Chondrocyte (in vitro differentiated cells): ENCODE results near the gene ETHE1. TPM values are rescaled to one million over a fixed set of nuclear protein-coding genes. Genes with fewer than 3 reads are reported as not detected.

Source experiments
- DNase-seq: peaks from one replicate; pipeline ENCODE4 v3.0.0; 2021; ENCODE audit warnings: mixed read lengths, low spot score
- H3K27ac Mint-ChIP-seq: one replicate; pipeline ENCODE4 v1.8.0; 2021; ENCODE audit warnings: mild to moderate bottlenecking, moderate library complexity, mixed read lengths; ENCODE audit not compliant: unreplicated experiment
- H3K27me3 Mint-ChIP-seq: 2 replicates; pipeline ENCODE4 v1.8.0; 2021; ENCODE audit warnings: low read depth, mixed read lengths
- H3K36me3 Mint-ChIP-seq: 2 replicates; pipeline ENCODE4 v1.8.0; 2021; ENCODE audit warnings: low read depth, mixed read lengths
- H3K4me1 Mint-ChIP-seq: 2 replicates; pipeline ENCODE4 v1.8.0; 2021; ENCODE audit warnings: low read depth, mild to moderate bottlenecking, mixed read lengths
- H3K4me3 Mint-ChIP-seq: one replicate; pipeline ENCODE4 v1.8.0; 2021; ENCODE audit warnings: mild to moderate bottlenecking, moderate library complexity, mixed read lengths; ENCODE audit not compliant: unreplicated experiment
- H3K9me3 Mint-ChIP-seq: 2 replicates; pipeline ENCODE4 v1.8.0; 2021; ENCODE audit warnings: low read depth, mixed read lengths
- CTCF ChIP-seq: fragments of 200-600 bp; sonication (generic); IDR thresholded peaks from 2 replicates; pipeline ENCODE4 v1.5.0; 2021; ENCODE audit warnings: antibody characterized with exemption, mild to moderate bottlenecking, moderate library complexity
- total RNA-seq: library from RNA; stranded (reverse); gene quantifications from 3 replicates; pipeline ENCODE4 v1.2.1, GENCODE V29; 2021

The ETHE1 gene
- total RNA-seq, 1 donor from 2014 or later, result 31.5 TPM

GRCh38 chr19:43562698-43563241 is 35.8 kb upstream of the ETHE1 start:
- Mint-ChIP-seq H3K4me1 (peaks cover 17% of the 10 kb centered on the region), H3K4me3 (no peak overlapping the region), H3K27ac (peak overlapping the region; percentile 87), H3K9me3 (no peaks in the 10 kb centered on the region), H3K27me3 (no peaks in the 10 kb centered on the region), H3K36me3 (peaks cover 11% of the 10 kb centered on the region)
- TF ChIP-seq CTCF, result no peak
- peak; percentile 86 for DNase-seq

DNA sequence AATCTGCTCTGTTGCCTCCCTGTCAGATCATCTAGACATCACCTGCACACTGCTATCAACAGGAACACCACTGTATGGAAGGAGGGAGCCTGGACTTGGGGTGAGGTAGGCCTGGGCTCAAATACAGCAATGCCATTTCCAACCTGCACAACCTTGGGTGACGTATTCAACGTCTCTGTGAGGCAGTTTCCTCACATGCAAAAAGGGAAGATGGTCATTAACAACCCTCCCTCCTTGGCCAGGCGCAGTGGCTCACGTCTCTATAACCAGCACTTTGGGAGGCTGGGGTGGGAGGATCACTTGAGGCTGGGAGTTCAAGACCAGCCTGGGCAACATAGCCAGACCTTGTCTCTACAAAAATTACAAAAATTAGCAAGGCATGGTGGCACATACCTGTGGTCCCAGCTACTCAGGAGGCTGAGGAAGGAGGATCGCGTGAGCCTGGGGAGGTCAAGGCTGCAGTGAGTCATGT is 35.3 kb upstream of the ETHE1 start:
- H3K4me1 Mint-ChIP-seq, result peaks cover 17% of the 10 kb centered on the region
- H3K4me3 Mint-ChIP-seq, result no peak overlapping the region
- no peaks in the 10 kb centered on the region for H3K9me3 Mint-ChIP-seq
- TF ChIP-seq CTCF, result no peak
- peak; percentile 32 for DNase-seq
- H3K36me3 Mint-ChIP-seq, result peaks cover 11% of the 10 kb centered on the region
- H3K27ac Mint-ChIP-seq, result peak overlapping the region; percentile 87
- no peaks in the 10 kb centered on the region for H3K27me3 Mint-ChIP-seq

GRCh38 chr19:43561139-43561970 is 34.4 kb upstream of the ETHE1 start:
- DNase-seq, result peak; percentile 18
- Mint-ChIP-seq H3K27me3 (no peaks in the 10 kb centered on the region), H3K4me3 (no peak overlapping the region), H3K27ac (no peak overlapping the region), H3K36me3 (peaks cover 9% of the 10 kb centered on the region), H3K9me3 (no peaks in the 10 kb centered on the region), H3K4me1 (peaks cover 17% of the 10 kb centered on the region)
- TF ChIP-seq CTCF, result no peak

DNA sequence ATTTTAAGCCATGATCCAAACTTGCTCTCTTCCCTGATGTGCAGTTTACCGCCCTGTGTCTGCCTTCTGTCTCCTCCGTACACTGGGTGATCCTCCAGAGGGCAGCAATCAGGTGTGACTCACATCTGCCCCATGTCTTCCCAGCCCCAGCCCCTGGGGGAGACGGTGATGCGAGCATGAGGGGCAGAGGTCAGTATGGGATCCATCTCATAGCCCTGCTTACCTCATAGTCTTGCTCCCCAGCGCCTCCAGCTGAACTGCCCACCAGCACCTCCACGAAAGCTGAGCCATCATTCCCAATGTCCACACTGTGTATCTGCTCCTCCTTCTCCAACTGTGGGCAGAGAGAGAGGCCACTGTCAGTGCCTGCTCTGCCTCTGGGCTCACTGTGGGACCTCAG is 33.7 kb upstream of the ETHE1 start:
- peak overlapping the region; percentile 45 for H3K27ac Mint-ChIP-seq
- H3K4me3 Mint-ChIP-seq, result no peak overlapping the region
- TF ChIP-seq CTCF, result peak; percentile 25
- peaks cover 9% of the 10 kb centered on the region for H3K36me3 Mint-ChIP-seq
- peaks cover 17% of the 10 kb centered on the region for H3K4me1 Mint-ChIP-seq
- DNase-seq, result peak; percentile 43
- no peaks in the 10 kb centered on the region for H3K27me3 Mint-ChIP-seq
- H3K9me3 Mint-ChIP-seq, result no peaks in the 10 kb centered on the region

GRCh38 chr19:43555185-43555770 is 28.3 kb upstream of the ETHE1 start:
- Mint-ChIP-seq H3K9me3 (no peaks in the 10 kb centered on the region), H3K4me3 (no peak overlapping the region), H3K36me3 (peaks cover 19% of the 10 kb centered on the region), H3K27me3 (no peaks in the 10 kb centered on the region), H3K4me1 (no peaks in the 10 kb centered on the region), H3K27ac (no peak overlapping the region)
- DNase-seq, result no peak
- TF ChIP-seq CTCF, result peak; percentile 82
